Hepatocyte (in vitro differentiated cells): Measurements from ENCODE around the gene ATIC. TPM values are rescaled to one million over a fixed set of nuclear protein-coding genes. Genes with fewer than 3 reads are reported as not detected.
"Not testable (repeated sequence)": the region's sequence is repeated elsewhere in the genome, so short reads cannot be mapped to it uniquely, and the experiment has no call there.

Experiments used
- DNase-seq: peaks from one replicate; pipeline ENCODE4 v3.0.0-alpha.2; 2016; ENCODE audit warnings: low spot score
- H2AFZ ChIP-seq: fragments of 200-600 bp; sonication (generic); 2 replicates; pipeline ENCODE4 v1.6.0; 2016; ENCODE audit warnings: antibody characterized with exemption, mild to moderate bottlenecking
- H3K27ac ChIP-seq: fragments of 200-600 bp; sonication (generic); 2 replicates; pipeline ENCODE4 v1.5.1; 2016; ENCODE audit warnings: mild to moderate bottlenecking
- H3K27me3 ChIP-seq: fragments of 200-600 bp; sonication (generic); 2 replicates; pipeline ENCODE4 v1.6.1; 2016
- H3K36me3 ChIP-seq: fragments of 200-600 bp; sonication (generic); replicated peaks from 2 replicates; pipeline ENCODE4 v1.5.1; 2016; ENCODE audit warnings: low read depth; ENCODE audit not compliant: insufficient read depth
- H3K4me1 ChIP-seq: fragments of 200-600 bp; sonication (generic); 2 replicates; pipeline ENCODE4 v1.5.1; 2016; ENCODE audit warnings: mild to moderate bottlenecking, moderate library complexity; ENCODE audit not compliant: insufficient read depth
- H3K4me2 ChIP-seq: fragments of 200-600 bp; sonication (generic); 2 replicates; pipeline ENCODE4 v1.6.0; 2016
- H3K4me3 ChIP-seq: fragments of 200-600 bp; sonication (generic); 2 replicates; pipeline ENCODE4 v1.5.1; 2016; ENCODE audit warnings: mild to moderate bottlenecking
- H3K79me2 ChIP-seq: fragments of 200-600 bp; sonication (generic); 2 replicates; pipeline ENCODE4 v1.6.0; 2017; ENCODE audit warnings: mild to moderate bottlenecking
- H3K9me2 ChIP-seq: fragments of 200-600 bp; sonication (generic); replicated peaks from 2 replicates; pipeline ENCODE4 v1.6.0; 2017; ENCODE audit warnings: mild to moderate bottlenecking; ENCODE audit not compliant: insufficient read depth
- H3K9me3 ChIP-seq: fragments of 200-600 bp; sonication (generic); 2 replicates; pipeline ENCODE4 v1.5.1; 2016; ENCODE audit warnings: low read depth, mild to moderate bottlenecking
- H4K20me1 ChIP-seq: fragments of 200-600 bp; sonication (generic); 2 replicates; pipeline ENCODE4 v1.6.0; 2016; ENCODE audit warnings: mild to moderate bottlenecking; ENCODE audit not compliant: insufficient read depth, poor library complexity, severe bottlenecking
- CTCF ChIP-seq: fragments of 200-600 bp; sonication (generic); IDR thresholded peaks from 2 replicates; pipeline ENCODE4 v1.5.1; 2016; ENCODE audit warnings: antibody characterized with exemption, mild to moderate bottlenecking; ENCODE audit not compliant: poor library complexity
- EZH2 ChIP-seq: fragments of 200-600 bp; sonication (generic); IDR thresholded peaks from 2 replicates; pipeline ENCODE4 v1.6.1; 2016; ENCODE audit warnings: antibody characterized with exemption, mild to moderate bottlenecking, borderline replicate concordance
- EZH2phosphoT487 ChIP-seq: fragments of 200-600 bp; sonication (generic); IDR thresholded peaks from one replicate; pipeline ENCODE4 v1.6.1; 2018; ENCODE audit warnings: antibody characterized with exemption, mild to moderate bottlenecking, low read depth, moderate library complexity; ENCODE audit not compliant: unreplicated experiment, severe bottlenecking
- WGBS: methylation state at CpG from one replicate; pipeline ENCODE4 v1.1.6; 2016; ENCODE audit warnings: low lambda C conversion rate; ENCODE audit errors: missing lambda C conversion rate; 5-methylcytosine and 5-hydroxymethylcytosine counted together
- polyA plus RNA-seq: library from polyadenylated mRNA; unstranded; fragments of >200 nt; fragmentation: Nextera tagmentation; extraction: Ambion mirVana; gene quantifications from 2 replicates; pipeline ENCODE4 v1.2.1, GENCODE V29; 2016
- total RNA-seq: library from RNA; depleted of rRNA; stranded (reverse); fragments of >200 nt; gene quantifications from 2 replicates; pipeline ENCODE4 v1.2.3, GENCODE V29; 2014

Gene ATIC
- total and polyA plus RNA-seq, 2 experiments from 2014 or later: 19.6 to 82.7 TPM

GRCh38 chr2:215301994-215302393 is 9.9 kb upstream of the ATIC start:
- no peak for TF ChIP-seq EZH2phosphoT487
- no peak for TF ChIP-seq EZH2
- TF ChIP-seq CTCF: no peak
- DNase-seq: no peak
- Histone ChIP-seq H3K9me3 (no peaks in the 10 kb centered on the region), H4K20me1 (no peaks in the 10 kb centered on the region), H3K27ac (no peak overlapping the region), H3K4me3 (no peak overlapping the region), H3K9me2 (no peaks in the 10 kb centered on the region), H3K27me3 (no peaks in the 10 kb centered on the region), H3K79me2 (no peaks in the 10 kb centered on the region), H3K4me1 (no peaks in the 10 kb centered on the region), H2AFZ (no peak overlapping the region), H3K36me3 (no peaks in the 10 kb centered on the region), H3K4me2 (no peak overlapping the region)
- WGBS: 84% methylated on average over 2 of the region's 2 CpGs

DNA sequence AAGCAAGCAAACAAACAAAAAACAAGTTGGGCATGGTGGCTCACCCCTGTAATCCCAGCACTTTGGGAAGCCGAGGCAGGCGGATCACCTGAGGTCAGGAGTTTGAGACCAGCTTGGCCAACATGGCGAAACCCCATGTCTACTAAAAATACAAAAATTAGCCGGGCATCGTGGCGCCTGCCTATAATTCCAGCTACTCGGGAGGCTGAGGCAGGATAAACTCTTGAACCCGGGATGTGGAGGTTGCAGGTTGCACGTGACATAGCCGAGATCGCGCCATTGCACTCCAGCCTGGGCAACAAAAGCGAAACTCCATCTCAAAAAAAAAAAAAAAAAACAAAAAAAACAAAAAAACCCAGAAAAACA is 617 bp upstream of the ATIC start:
- not testable (repeated sequence) for H4K20me1 ChIP-seq, DNase-seq, H3K9me2 ChIP-seq, H3K9me3 ChIP-seq, H3K36me3 ChIP-seq, H3K27me3 ChIP-seq
- Histone ChIP-seq H3K4me2 (peak overlapping the region; percentile 89), H2AFZ (peak overlapping the region; percentile 86), H3K4me3 (peak overlapping the region; percentile 55), H3K27ac (peak overlapping the region; percentile 70), H3K4me1 (peaks cover 15% of the 10 kb centered on the region), H3K79me2 (peaks cover 21% of the 10 kb centered on the region)
- 88% methylated on average over 12 of the region's 13 CpGs for WGBS

DNA sequence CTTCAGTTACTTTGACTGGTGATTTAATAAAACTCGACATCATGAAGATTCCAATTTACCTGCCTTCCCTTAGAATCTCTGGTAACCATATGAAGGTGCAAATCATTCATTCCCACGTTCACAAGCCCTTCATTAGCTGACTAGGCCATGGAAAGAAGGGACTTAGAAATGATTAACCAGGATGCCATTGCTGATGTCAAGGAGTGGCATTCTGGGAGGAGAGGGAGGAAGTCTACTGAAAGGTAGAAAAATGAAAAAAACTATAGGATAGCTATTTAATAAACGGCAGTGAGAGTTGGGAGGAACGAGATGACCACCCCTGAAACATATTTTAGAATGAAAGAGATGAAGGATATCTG is 1.4 kb downstream of the ATIC start:
- Histone ChIP-seq H3K9me2 (no peaks in the 10 kb centered on the region), H4K20me1 (no peaks in the 10 kb centered on the region), H3K4me1 (peaks cover 15% of the 10 kb centered on the region), H3K4me2 (peak overlapping the region; percentile 89), H3K79me2 (peaks cover 31% of the 10 kb centered on the region), H3K27me3 (no peaks in the 10 kb centered on the region), H3K4me3 (no peak overlapping the region), H3K9me3 (no peaks in the 10 kb centered on the region), H3K27ac (peak overlapping the region; percentile 70), H2AFZ (no peak overlapping the region), H3K36me3 (peaks cover 3% of the 10 kb centered on the region)
- WGBS: 87% methylated on average over 4 of the region's 4 CpGs
- DNase-seq: no peak
- TF ChIP-seq EZH2: no peak

DNA sequence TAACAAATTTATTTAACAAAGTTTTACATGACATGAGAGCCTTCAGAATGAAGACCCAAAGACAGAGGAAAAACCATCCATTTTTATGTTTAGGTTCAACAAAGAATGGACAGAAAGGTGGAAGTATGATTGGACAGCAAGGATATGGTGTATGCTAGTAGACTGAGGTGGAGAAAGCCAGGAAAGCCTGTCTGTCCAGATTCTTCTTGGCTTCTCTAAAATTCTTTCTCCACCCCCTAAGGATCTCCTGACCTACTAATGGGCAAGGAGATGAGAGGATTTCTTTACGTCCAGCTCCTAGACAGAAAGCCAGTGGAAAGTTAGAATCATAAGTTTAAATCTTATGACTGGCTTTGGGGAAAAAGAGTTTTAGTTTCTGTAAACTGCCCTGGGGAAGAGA is 3.0 kb downstream of the ATIC start:
- Histone ChIP-seq H3K9me3 (no peaks in the 10 kb centered on the region), H2AFZ (no peak overlapping the region), H3K36me3 (peaks cover 3% of the 10 kb centered on the region), H3K79me2 (peaks cover 38% of the 10 kb centered on the region), H3K9me2 (no peaks in the 10 kb centered on the region), H3K4me3 (no peak overlapping the region), H3K27me3 (no peaks in the 10 kb centered on the region), H4K20me1 (no peaks in the 10 kb centered on the region), H3K27ac (peak overlapping the region; percentile 25), H3K4me1 (peaks cover 15% of the 10 kb centered on the region), H3K4me2 (no peak overlapping the region)
- no peak for TF ChIP-seq EZH2phosphoT487
- TF ChIP-seq CTCF: no peak
- TF ChIP-seq EZH2: no peak
- 91% methylated on average over 1 of the region's 1 CpG for WGBS
- DNase-seq: no peak
